H1 (cell line): ENCODE measurements around the gene NOS1AP. TPM values are rescaled to one million over a fixed set of nuclear protein-coding genes. Genes with fewer than 3 reads are reported as not detected.

Experiments used
- CTCF ChIA-PET: fragments of 300-600 bp; sonication (Branson Sonifier 250); formaldehyde crosslinking; loops from one replicate; lab custom pipeline; 2021; ENCODE audit not compliant: partially characterized antibody; lab: Charles Lee
- POLR2A ChIA-PET: fragments of 300-600 bp; sonication (Branson Sonifier 250); formaldehyde crosslinking; loops from one replicate; lab custom pipeline; 2021; ENCODE audit warnings: inconsistent platforms; ENCODE audit not compliant: partially characterized antibody; lab: Charles Lee
- DNase-seq, 2 experiments: peaks; one replicate each; pipeline versions ENCODE4 v3.0.0 to v3.0.0-alpha.2; 2010 to 2022; ENCODE audit warnings: low spot score in 2 of 2, low read depth in 1 of 2, mixed read lengths in 1 of 2
- FAIRE-seq: peaks from 2 replicates; lab custom pipeline; 2011; peaks lifted over from hg19 to GRCh38; lab: Jason Lieb, UNC
- H2AFZ ChIP-seq: 2 replicates; pipeline ENCODE4 v1.8.1; 2012; ENCODE audit warnings: low read length, inconsistent platforms
- H2AK5ac ChIP-seq: 2 replicates; pipeline ENCODE4 v1.6.1; 2013; ENCODE audit warnings: low read depth, low read length
- H2BK120ac ChIP-seq: replicated peaks from 2 replicates; pipeline ENCODE3; 2013; ENCODE audit warnings: low read depth, low read length, inconsistent platforms
- H2BK12ac ChIP-seq: 2 replicates; pipeline ENCODE4 v1.6.1; 2013; ENCODE audit warnings: low read depth, low read length
- H2BK15ac ChIP-seq: 2 replicates; pipeline ENCODE4 v1.6.1; 2013; ENCODE audit warnings: low read length
- H2BK20ac ChIP-seq: 2 replicates; pipeline ENCODE4 v1.6.1; 2013; ENCODE audit warnings: low read length
- H2BK5ac ChIP-seq: 2 replicates; pipeline ENCODE4 v1.6.1; 2013; ENCODE audit warnings: low read depth, low read length
- H3K14ac ChIP-seq: 2 replicates; pipeline ENCODE4 v1.6.1; 2013; ENCODE audit warnings: inconsistent platforms; ENCODE audit not compliant: insufficient read length
- H3K18ac ChIP-seq: 2 replicates; pipeline ENCODE4 v1.6.1; 2013; ENCODE audit warnings: low read length; ENCODE audit errors: extremely low read depth
- H3K23ac ChIP-seq: 2 replicates; pipeline ENCODE4 v1.6.1; 2013; ENCODE audit warnings: inconsistent platforms; ENCODE audit not compliant: insufficient read length
- H3K23me2 ChIP-seq: 2 replicates; pipeline ENCODE4 v1.6.1; 2013; ENCODE audit warnings: low read depth, low read length
- H3K27ac ChIP-seq: 2 replicates; pipeline ENCODE4 v1.6.1; 2011; ENCODE audit warnings: low read depth, low read length, inconsistent platforms
- H3K27me3 ChIP-seq, 4 experiments: replicated peaks in 1 of 4; 1 replicate in 1 of 4; 2 replicates in 3 of 4; pipeline versions ENCODE4 v1.6.1 to v1.8.1; 2011 to 2013; ENCODE audit warnings: low read length in 3 of 4, mild to moderate bottlenecking in 3 of 4, inconsistent platforms in 2 of 4, mixed read lengths in 2 of 4, moderate library complexity in 1 of 4; ENCODE audit not compliant: control insufficient read depth in 3 of 4, insufficient read depth in 3 of 4; ENCODE audit errors: extremely low read depth in 1 of 4
- H3K36me3 ChIP-seq, 4 experiments: 2 replicates each; pipeline versions ENCODE4 v1.6.1 to v1.8.1; 2011 to 2013; ENCODE audit warnings: mild to moderate bottlenecking in 4 of 4, low read length in 3 of 4, moderate library complexity in 2 of 4, control low read depth in 1 of 4, inconsistent platforms in 1 of 4; ENCODE audit not compliant: insufficient read depth in 4 of 4, control insufficient read depth in 2 of 4
- H3K4ac ChIP-seq: replicated peaks from 2 replicates; pipeline ENCODE3; 2013; ENCODE audit warnings: low read length, low read depth, mixed read lengths, inconsistent platforms; ENCODE audit not compliant: insufficient read length
- H3K4me1 ChIP-seq, 4 experiments: replicated peaks in 1 of 4; 1 replicate in 1 of 4; 2 replicates in 3 of 4; pipeline versions ENCODE4 v1.6.1 to v1.8.1; 2011 to 2013; ENCODE audit warnings: low read length in 3 of 4, inconsistent platforms in 2 of 4, mixed read lengths in 1 of 4; ENCODE audit not compliant: insufficient read depth in 4 of 4, control insufficient read depth in 3 of 4
- H3K4me2 ChIP-seq, 2 experiments: 2 replicates each; pipeline versions ENCODE4 v1.6.1 to v1.8.1; 2011 to 2013; ENCODE audit warnings: low read depth in 2 of 2, low read length in 2 of 2, control low read depth in 1 of 2, inconsistent platforms in 1 of 2, mild to moderate bottlenecking in 1 of 2; ENCODE audit not compliant: insufficient read depth in 1 of 2
- H3K4me3 ChIP-seq, 4 experiments: fragments of 200-600, 300-600 bp in 1 of 4; sonication (generic), shearing (Covaris generic), sonication (Bioruptor Twin) in 1 of 4; 2 replicates each; pipeline versions ENCODE4 v1.5.1 to v1.8.1; 2011 to 2016; ENCODE audit warnings: low read length in 4 of 4, low read depth in 3 of 4, control low read depth in 2 of 4, inconsistent platforms in 2 of 4, mild to moderate bottlenecking in 2 of 4, mixed read lengths in 1 of 4, moderate library complexity in 1 of 4; ENCODE audit not compliant: insufficient read depth in 2 of 4; ENCODE audit errors: extremely low read depth in 1 of 4
- H3K56ac ChIP-seq: replicated peaks from 2 replicates; pipeline ENCODE3; 2013; ENCODE audit warnings: low read depth, mild to moderate bottlenecking, mixed read lengths, low read length, inconsistent platforms; ENCODE audit not compliant: insufficient read length
- H3K79me1 ChIP-seq: 2 replicates; pipeline ENCODE4 v1.6.1; 2013; ENCODE audit warnings: low read depth, low read length, control low read depth
- H3K79me2 ChIP-seq, 2 experiments: 2 replicates each; pipeline versions ENCODE4 v1.6.1 to v1.8.1; 2012 to 2013; ENCODE audit warnings: low read length in 2 of 2, mild to moderate bottlenecking in 2 of 2, inconsistent platforms in 1 of 2; ENCODE audit not compliant: insufficient read depth in 2 of 2, control insufficient read depth in 1 of 2
- H3K9ac ChIP-seq, 4 experiments: replicated peaks in 1 of 4; 1 replicate in 1 of 4; 2 replicates in 3 of 4; pipeline versions ENCODE4 v1.6.1 to v1.8.1; 2011 to 2013; ENCODE audit warnings: low read depth in 3 of 4, low read length in 3 of 4, control low read depth in 2 of 4, mild to moderate bottlenecking in 2 of 4, moderate library complexity in 2 of 4, inconsistent platforms in 1 of 4; ENCODE audit errors: extremely low read depth in 1 of 4
- H3K9me3 ChIP-seq, 2 experiments: 2 replicates each; pipeline versions ENCODE4 v1.6.1 to v1.8.1; 2012 to 2013; ENCODE audit warnings: mild to moderate bottlenecking in 2 of 2, moderate library complexity in 2 of 2, control low read depth in 1 of 2, inconsistent platforms in 1 of 2, low read depth in 1 of 2, low read length in 1 of 2, mixed read lengths in 1 of 2; ENCODE audit not compliant: insufficient read depth in 2 of 2
- H4K20me1 ChIP-seq, 2 experiments: replicated peaks in 1 of 2; 2 replicates each; pipeline versions ENCODE3 to v1.8.1; 2011 to 2013; ENCODE audit warnings: inconsistent platforms in 2 of 2, low read length in 2 of 2, mild to moderate bottlenecking in 1 of 2; ENCODE audit not compliant: insufficient read depth in 2 of 2, control insufficient read depth in 1 of 2
- H4K5ac ChIP-seq: 2 replicates; pipeline ENCODE4 v1.6.1; 2013; ENCODE audit warnings: low read length, low read depth, mixed read lengths, inconsistent platforms; ENCODE audit not compliant: insufficient read length
- H4K8ac ChIP-seq: 2 replicates; pipeline ENCODE4 v1.8.0; 2013; ENCODE audit warnings: mild to moderate bottlenecking, moderate library complexity, low read length, inconsistent platforms; ENCODE audit not compliant: insufficient read depth; ENCODE audit errors: extremely low read depth
- H4K91ac ChIP-seq: replicated peaks from 2 replicates; pipeline ENCODE3; 2013; ENCODE audit warnings: low read length, mixed read lengths, inconsistent platforms; ENCODE audit not compliant: insufficient read length
- CHD2 ChIP-seq: IDR thresholded peaks from 2 replicates; pipeline ENCODE4 v1.6.1; 2012; ENCODE audit warnings: low read length, improper control_type of control experiment
- FOSL1 ChIP-seq: IDR thresholded peaks from 2 replicates; pipeline ENCODE4 v1.6.1; 2011; ENCODE audit warnings: mild to moderate bottlenecking, low read depth, low read length, moderate library complexity; ENCODE audit not compliant: insufficient read depth
- PHF8 ChIP-seq: fragments of 200-600 bp; sonication (generic); conservative IDR thresholded peaks from 2 replicates; pipeline ENCODE4 v1.7.1; 2012; ENCODE audit warnings: low read depth, mild to moderate bottlenecking, inconsistent platforms, low read length, moderate library complexity
- SP2 ChIP-seq: IDR thresholded peaks from 2 replicates; pipeline ENCODE4 v1.6.1; 2012; ENCODE audit warnings: mild to moderate bottlenecking, low read length, inconsistent platforms
- TBP ChIP-seq: IDR thresholded peaks from 2 replicates; pipeline ENCODE4 v1.6.1; 2011; ENCODE audit warnings: low read depth, low read length, improper control_type of control experiment
- WGBS, 2 experiments: shearing (Covaris generic) in 1 of 2; methylation state at CpG; one replicate each; pipeline versions ENCODE4 v1.1.6 to v1.1.7; 2013 to 2015; ENCODE audit warnings: low lambda C conversion rate in 2 of 2, mixed read lengths in 2 of 2, inconsistent platforms in 1 of 2, low coverage in 1 of 2, missing lambda C conversion rate in 1 of 2; ENCODE audit not compliant: insufficient replicate concordance in 2 of 2, insufficient coverage in 1 of 2, insufficient read length in 1 of 2; ENCODE audit errors: extremely low coverage in 1 of 2, missing lambda C conversion rate in 1 of 2; 5-methylcytosine and 5-hydroxymethylcytosine counted together
- polyA plus RNA-seq, 7 experiments: library from polyadenylated mRNA; depleted of rRNA in 3 of 7; stranded (reverse) in 5 of 7; unstranded in 2 of 7; fragments of >200 nt in 5 of 7; fragments of 200-250 nt in 2 of 7; gene quantifications; 1 replicate in 5 of 7; 2 replicates in 1 of 7; 4 replicates in 1 of 7; pipeline versions ENCODE4 v1.2.1 to v1.2.3, GENCODE V29; 2011 to 2013; ENCODE audit warnings: missing spikeins in 2 of 7, mixed read lengths in 2 of 7
- total RNA-seq: library from RNA; stranded (reverse); fragmentation: NEBNext Ultra II Directional; extraction: Animal tissue kit (Norgen Biotek cat#: 25700); gene quantifications from 2 replicates; pipeline ENCODE4 v1.2.1, GENCODE V29; 2021
- TF ChIP-seq, protein P1 (sequence below): IDR thresholded peaks from 2 replicates; pipeline ENCODE4 v1.6.1; 2012; ENCODE audit warnings: inconsistent platforms
- TF ChIP-seq, protein P2 (sequence below): IDR thresholded peaks from 2 replicates; pipeline ENCODE4 v1.6.1; 2011; ENCODE audit warnings: low read depth, mild to moderate bottlenecking, low read length; ENCODE audit not compliant: insufficient read depth

NOS1AP gene
- total and polyA plus RNA-seq, 2 of the 8 experiments (the other 6 are each of a cell fraction or from before 2014, with no cell fraction given) = 2.4 to 12.1 TPM

DNA sequence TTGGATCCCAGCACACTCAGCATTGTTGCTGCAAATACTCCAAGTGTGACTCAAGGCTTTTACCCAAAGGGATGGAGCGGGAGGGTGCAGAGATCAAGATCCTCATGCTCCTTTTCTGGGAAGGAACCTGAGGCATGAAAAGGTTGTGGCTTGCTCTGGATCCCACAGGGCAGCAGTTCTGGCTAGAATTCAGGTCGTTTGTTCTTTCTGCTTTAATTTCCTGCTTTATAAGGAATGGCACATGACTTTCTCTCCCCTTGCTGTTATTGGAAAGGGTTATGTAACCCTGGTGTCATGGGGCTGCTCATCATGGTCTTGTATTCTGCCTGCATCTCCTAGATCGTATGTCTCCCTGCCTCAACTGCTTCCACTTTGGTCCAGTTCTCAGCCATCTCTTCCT, 101.6 kb downstream of the NOS1AP start:
- no peak overlapping the region for H3K56ac ChIP-seq
- H3K9me3 ChIP-seq = no peaks in the 10 kb centered on the region
- H3K27ac ChIP-seq = no peak overlapping the region
- peak overlapping the region; percentile 56; the same call in 1 of the 2 replicates for H3K18ac ChIP-seq
- 0 out of 2 replicates have a peak overlapping the region, but pooled peaks have one; percentile 29 for H2BK12ac ChIP-seq
- H4K20me1 ChIP-seq = peaks cover 2% of the 10 kb centered on the region in 2 experiments
- no peak overlapping the region for H3K9ac ChIP-seq
- no peaks in the 10 kb centered on the region; a peak in 1 of 7 replicates for H3K27me3 ChIP-seq
- no peak overlapping the region for H4K5ac ChIP-seq
- POLR2A ChIA-PET = interaction anchor here (1.7 kb wide), 1 partner anchor 25 kb away, joined by 4 read pairs; no protein-coding TSS in a partner anchor
- H3K14ac ChIP-seq = no peak overlapping the region
- peaks cover 6% of the 10 kb centered on the region for H3K79me1 ChIP-seq
- peaks cover 0 to 25% of the 10 kb centered on the region in 2 experiments; a peak in 2 of 4 replicates for H3K79me2 ChIP-seq
- no peaks in the 10 kb centered on the region for H3K36me3 ChIP-seq
- no peak overlapping the region for H2BK120ac ChIP-seq
- DNase-seq (no peak), FAIRE-seq (no peak)
- H3K4me3 ChIP-seq = no peak overlapping the region
- no peak overlapping the region for H4K8ac ChIP-seq
- WGBS, 2 experiments = 79% methylated on average over 3 of the region's 3 CpGs; no CpG with 5 or more reads in 1 of the 2 experiments
- no peaks in the 10 kb centered on the region for H3K23me2 ChIP-seq
- H2BK5ac ChIP-seq = no peak overlapping the region
- H2BK15ac ChIP-seq = peak overlapping the region; percentile 38; the same call in 1 of the 2 replicates
- peak overlapping the region; percentile 59; the same call in 1 of the 2 replicates for H2AK5ac ChIP-seq
- no peak overlapping the region for H4K91ac ChIP-seq
- TF ChIP-seq, protein P1, sequence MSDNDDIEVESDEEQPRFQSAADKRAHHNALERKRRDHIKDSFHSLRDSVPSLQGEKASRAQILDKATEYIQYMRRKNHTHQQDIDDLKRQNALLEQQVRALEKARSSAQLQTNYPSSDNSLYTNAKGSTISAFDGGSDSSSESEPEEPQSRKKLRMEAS = no peak
- no peak for TF ChIP-seq SP2
- TF ChIP-seq FOSL1 = no peak
- no peak for TF ChIP-seq PHF8
- TF ChIP-seq CHD2 = no peak
- TF ChIP-seq, protein P2, sequence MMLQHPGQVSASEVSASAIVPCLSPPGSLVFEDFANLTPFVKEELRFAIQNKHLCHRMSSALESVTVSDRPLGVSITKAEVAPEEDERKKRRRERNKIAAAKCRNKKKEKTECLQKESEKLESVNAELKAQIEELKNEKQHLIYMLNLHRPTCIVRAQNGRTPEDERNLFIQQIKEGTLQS = no peak
- no peak for TF ChIP-seq TBP
- CTCF ChIA-PET = interaction anchor here (1.4 kb wide), 1 partner anchor 10 kb away, joined by 4 read pairs; no protein-coding TSS in a partner anchor
- H2AFZ ChIP-seq = no peak overlapping the region
- no peak overlapping the region for H3K4me2 ChIP-seq
- H2BK20ac ChIP-seq = no peak overlapping the region
- H3K4me1 ChIP-seq = peaks cover 3 to 22% (median 14%) of the 10 kb centered on the region in 4 experiments
- H3K23ac ChIP-seq = no peak overlapping the region
- no peak overlapping the region for H3K4ac ChIP-seq
